22Rv1 (cell line): Measurements from ENCODE around the gene MAD1L1.

Experiments used
- H3K27ac ChIP-seq: fragments of 450-650 bp; 2 replicates; pipeline ENCODE4 v1.5.1; 2017
- CTCF ChIP-seq: fragments of 450-650 bp; IDR thresholded peaks from 2 replicates; pipeline ENCODE4 v1.5.1; 2017; ENCODE audit warnings: mild to moderate bottlenecking
- ZFX ChIP-seq: fragments of 450-650 bp; IDR thresholded peaks from 2 replicates; pipeline ENCODE4 v1.6.1; 2017; ENCODE audit warnings: antibody characterized with exemption, borderline replicate concordance

Gene MAD1L1

GRCh38 chr7:2050511-2050866 lies 182.3 kb downstream of the MAD1L1 start:
- TF ChIP-seq ZFX (no peak), CTCF (no peak)
- no peak overlapping the region for H3K27ac ChIP-seq

- no peak overlapping the region for H3K27ac ChIP-seq
These were observed 182.8 kb downstream of the MAD1L1 start for GRCh38 chr7:2049782-2050510.

GRCh38 chr7:2049111-2049781 lies 183.5 kb downstream of the MAD1L1 start:
- no peak for TF ChIP-seq CTCF
- TF ChIP-seq ZFX: no peak
- no peak overlapping the region for H3K27ac ChIP-seq

More at GRCh38 chr7:2049782-2050510, 182.8 kb downstream of the MAD1L1 start:
- TF ChIP-seq ZFX: no peak
- no peak for TF ChIP-seq CTCF

GRCh38 chr7:2048531-2048930 lies 184.2 kb downstream of the MAD1L1 start:
- no peak overlapping the region for H3K27ac ChIP-seq

GRCh38 chr7:2048006-2048405 lies 184.7 kb downstream of the MAD1L1 start:
- TF ChIP-seq ZFX (no peak), CTCF (no peak)
- H3K27ac ChIP-seq: no peak overlapping the region

More at GRCh38 chr7:2048531-2048930, 184.2 kb downstream of the MAD1L1 start:
- TF ChIP-seq CTCF (no peak), ZFX (no peak)

GRCh38 chr7:2046581-2047565 lies 185.9 kb downstream of the MAD1L1 start:
- H3K27ac ChIP-seq: no peak overlapping the region

More at GRCh38 chr7:2046581-2047565, 185.9 kb downstream of the MAD1L1 start:
- no peak for TF ChIP-seq CTCF
